CD4-positive, alpha-beta T cell (primary cell): Measurements from ENCODE around the gene OSM. TPM values are rescaled to one million over a fixed set of nuclear protein-coding genes. Genes with fewer than 3 reads are reported as not detected.

ENCODE experiments used
- ATAC-seq: fragments of 200-7000 bp; cut with Tn5 transposase; one replicate; pipeline ENCODE4 v1.10.0; 2022; ENCODE audit warnings: mild to moderate bottlenecking; ENCODE audit not compliant: poor library complexity
- CTCF ChIA-PET: fragments of 350-600 bp; sonication (Branson Sonifier 250); formaldehyde crosslinking; loops from one replicate; lab custom pipeline; 2021; ENCODE audit warnings: antibody characterized with exemption, inconsistent platforms; lab: Charles Lee
- POLR2A ChIA-PET: fragments of 350-600 bp; sonication (Branson Sonifier 250); formaldehyde crosslinking; loops from one replicate; lab custom pipeline; 2021; ENCODE audit warnings: antibody characterized with exemption, inconsistent platforms; lab: Charles Lee
- DNase-seq, 14 experiments: peaks; one replicate each; pipeline ENCODE4 v3.0.0-alpha.2; 2013 to 2020; ENCODE audit warnings: mixed read lengths in 2 of 14
- H3K27ac ChIP-seq, 2 donors: one replicate each; pipeline versions ENCODE4 v1.5.1 to v1.7.0; 2013; ENCODE audit warnings: low read length in 2 of 2, low read depth in 1 of 2, mild to moderate bottlenecking in 1 of 2
- H3K27me3 ChIP-seq, 2 experiments: 1 replicate in 1 of 2; 2 replicates in 1 of 2; pipeline versions ENCODE4 v1.6.1 to v1.7.0; 2013; ENCODE audit warnings: low read length in 2 of 2, control low read depth in 1 of 2, mild to moderate bottlenecking in 1 of 2, moderate library complexity in 1 of 2; ENCODE audit not compliant: insufficient read depth in 2 of 2, control insufficient read depth in 1 of 2
- H3K36me3 ChIP-seq: one replicate; pipeline ENCODE4 v1.6.1; 2013; ENCODE audit warnings: low read length, control low read depth; ENCODE audit not compliant: insufficient read depth
- H3K4me1 ChIP-seq: one replicate; pipeline ENCODE4 v1.6.1; 2013; ENCODE audit warnings: low read length, control low read depth; ENCODE audit not compliant: insufficient read depth
- H3K4me3 ChIP-seq: one replicate; pipeline ENCODE4 v1.5.1; 2013; ENCODE audit warnings: mild to moderate bottlenecking, low read length, moderate library complexity
- H3K9me3 ChIP-seq, 2 experiments: 1 replicate in 1 of 2; 2 replicates in 1 of 2; pipeline versions ENCODE4 v1.6.1 to v1.7.0; 2013; ENCODE audit warnings: low read length in 2 of 2, mild to moderate bottlenecking in 2 of 2, control low read depth in 1 of 2, moderate library complexity in 1 of 2; ENCODE audit not compliant: control insufficient read depth in 1 of 2, insufficient read depth in 1 of 2
- H3K27ac Mint-ChIP-seq: one replicate; pipeline ENCODE4 v1.8.0; 2020; ENCODE audit warnings: mixed read lengths
- H3K27me3 Mint-ChIP-seq: one replicate; pipeline ENCODE4 v1.8.0; 2021; ENCODE audit warnings: mixed read lengths
- H3K36me3 Mint-ChIP-seq: one replicate; pipeline ENCODE4 v1.8.0; 2021; ENCODE audit warnings: low read depth, mixed read lengths
- H3K4me1 Mint-ChIP-seq: one replicate; pipeline ENCODE4 v1.8.0; 2021; ENCODE audit warnings: low read depth, mixed read lengths
- H3K4me3 Mint-ChIP-seq: one replicate; pipeline ENCODE4 v1.8.0; 2020; ENCODE audit warnings: mild to moderate bottlenecking, mixed read lengths
- H3K9me3 Mint-ChIP-seq: one replicate; pipeline ENCODE4 v1.8.0; 2020; ENCODE audit warnings: mixed read lengths
- intact Hi-C, 2 experiments: fragments of 100-400 bp; cut with DNase I in 1 of 2; cut with micrococcal nuclease in 1 of 2; formaldehyde crosslinking; loops; one replicate each; pipeline versions ENCODE4 v1.15.1 to v1.9.0; 2023 to 2025; cut with DNase I, micrococcal nuclease
- total RNA-seq, 174 experiments: library from RNA in 2 of 174; stranded (reverse) in 2 of 174; gene quantifications; one replicate each; pipeline ENCODE4 v1.2.3 and lab custom pipeline; 2021 to 2026
- TF ChIP-seq, protein P1 (sequence below): fragments of 200-600 bp; IDR thresholded peaks from one replicate; pipeline ENCODE4 v1.8.0; 2022; ENCODE audit warnings: antibody characterized with exemption, mild to moderate bottlenecking

OSM gene
- total RNA-seq, 2 experiments from 2014 or later, result 13.9 to 16.7 TPM

DNA sequence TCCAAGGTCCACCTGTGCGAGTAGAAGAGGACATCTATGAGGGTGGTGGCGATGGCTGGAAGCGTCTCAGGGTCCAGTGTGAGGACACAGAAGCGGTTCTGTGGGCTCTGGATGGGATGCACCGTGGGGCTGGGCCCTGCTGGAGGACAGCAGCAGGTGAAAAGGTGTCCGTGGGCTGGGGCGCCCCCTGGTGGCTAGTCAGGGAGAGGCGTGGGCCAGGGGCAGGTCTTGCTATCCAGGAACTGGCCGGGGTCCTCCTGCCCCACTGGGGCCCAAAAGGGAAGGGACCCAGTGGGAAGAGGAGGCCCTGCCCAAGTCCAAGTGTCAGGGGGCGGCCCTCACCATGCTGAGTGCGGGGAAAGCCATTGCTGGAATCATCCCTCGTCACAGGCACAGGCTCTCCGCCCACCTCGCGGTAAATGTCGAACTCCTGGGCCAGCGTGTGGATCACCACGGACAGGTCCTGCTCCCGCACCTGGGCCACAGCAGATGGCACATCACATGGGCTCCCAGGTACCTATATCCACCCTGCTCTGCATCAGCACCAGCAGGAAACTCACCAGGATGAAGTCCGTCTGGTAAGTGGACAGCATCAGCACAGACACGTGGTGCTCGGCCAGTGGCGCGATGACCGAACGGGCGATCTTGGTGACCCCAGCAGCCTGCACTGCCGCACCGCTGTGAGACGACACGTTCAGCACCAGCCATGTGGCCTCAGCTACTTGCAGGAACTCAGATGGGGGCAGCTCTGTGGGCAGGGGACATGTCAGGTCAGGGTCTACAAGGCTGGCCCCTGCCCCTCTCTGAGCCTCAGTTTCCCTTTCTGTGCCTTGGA lies 20.4 kb upstream of the OSM start:
- intact Hi-C loops, result loop anchor here (1.0 to 5.0 kb wide), 7 partner anchors 24 to 198 kb away; partner anchors contain the start of genes MTFP1 (in 2 of the 2) and RNF215 (in 2 of the 2)
- ChIA-PET CTCF (interaction anchor here (0.7 to 6.8 kb wide), 38 partner anchors 9 to 201 kb away, joined by 3 to 99 read pairs (median 6); partner anchors contain the start of genes CCDC157, MTFP1, OSM and RNF215), POLR2A (interaction anchor here (0.6 to 9.8 kb wide), 20 partner anchors 11 to 182 kb away, joined by 3 to 268 read pairs (median 6); partner anchors contain the start of genes CCDC157, MTFP1, OSM and RNF215)
- no peak overlapping the region for H3K4me3 ChIP-seq
- no peak overlapping the region for H3K27ac Mint-ChIP-seq
- H3K9me3 Mint-ChIP-seq, result no peaks in the 10 kb centered on the region
- no peak overlapping the region for H3K27ac ChIP-seq
- no peaks in the 10 kb centered on the region for H3K9me3 ChIP-seq
- peaks cover 65% of the 10 kb centered on the region for H3K4me1 ChIP-seq
- peaks cover 49% of the 10 kb centered on the region for H3K36me3 Mint-ChIP-seq
- H3K27me3 Mint-ChIP-seq, result no peaks in the 10 kb centered on the region
- H3K36me3 ChIP-seq, result peaks cover 22% of the 10 kb centered on the region
- peak overlapping the region; percentile 97 for H3K4me3 Mint-ChIP-seq
- peak; percentile 76 to 92 (median 86) for DNase-seq
- TF ChIP-seq, protein P1, sequence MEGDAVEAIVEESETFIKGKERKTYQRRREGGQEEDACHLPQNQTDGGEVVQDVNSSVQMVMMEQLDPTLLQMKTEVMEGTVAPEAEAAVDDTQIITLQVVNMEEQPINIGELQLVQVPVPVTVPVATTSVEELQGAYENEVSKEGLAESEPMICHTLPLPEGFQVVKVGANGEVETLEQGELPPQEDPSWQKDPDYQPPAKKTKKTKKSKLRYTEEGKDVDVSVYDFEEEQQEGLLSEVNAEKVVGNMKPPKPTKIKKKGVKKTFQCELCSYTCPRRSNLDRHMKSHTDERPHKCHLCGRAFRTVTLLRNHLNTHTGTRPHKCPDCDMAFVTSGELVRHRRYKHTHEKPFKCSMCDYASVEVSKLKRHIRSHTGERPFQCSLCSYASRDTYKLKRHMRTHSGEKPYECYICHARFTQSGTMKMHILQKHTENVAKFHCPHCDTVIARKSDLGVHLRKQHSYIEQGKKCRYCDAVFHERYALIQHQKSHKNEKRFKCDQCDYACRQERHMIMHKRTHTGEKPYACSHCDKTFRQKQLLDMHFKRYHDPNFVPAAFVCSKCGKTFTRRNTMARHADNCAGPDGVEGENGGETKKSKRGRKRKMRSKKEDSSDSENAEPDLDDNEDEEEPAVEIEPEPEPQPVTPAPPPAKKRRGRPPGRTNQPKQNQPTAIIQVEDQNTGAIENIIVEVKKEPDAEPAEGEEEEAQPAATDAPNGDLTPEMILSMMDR, result peak; percentile 95
- ATAC-seq, result peak; percentile 17
- no peaks in the 10 kb centered on the region for H3K27me3 ChIP-seq
- H3K4me1 Mint-ChIP-seq, result peaks cover 42% of the 10 kb centered on the region

DNA sequence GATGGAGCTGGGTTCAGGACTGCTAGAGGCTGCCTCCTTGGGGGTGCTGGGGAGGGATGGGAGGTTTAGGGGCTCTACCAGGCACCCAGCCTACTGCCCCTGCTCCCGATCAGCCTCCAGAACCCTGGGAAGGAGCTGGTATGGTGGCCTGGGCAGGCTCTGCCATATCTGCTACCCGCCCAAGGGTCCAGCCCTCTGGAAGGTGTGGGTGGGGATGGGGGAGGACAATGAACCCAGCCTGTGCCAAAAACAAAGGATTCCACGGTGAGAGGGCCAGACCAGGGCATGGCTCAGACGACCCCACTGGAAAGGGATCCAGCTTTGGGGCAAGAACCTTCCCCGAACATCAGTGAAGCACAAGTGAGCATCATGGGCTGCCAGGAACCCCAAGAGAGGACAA lies 19.7 kb upstream of the OSM start:
- no peaks in the 10 kb centered on the region for H3K9me3 ChIP-seq
- H3K36me3 Mint-ChIP-seq, result peaks cover 42% of the 10 kb centered on the region
- H3K27ac ChIP-seq, result no peak overlapping the region
- TF ChIP-seq, protein P1, result no peak
- no peak overlapping the region for H3K27ac Mint-ChIP-seq
- no peaks in the 10 kb centered on the region for H3K27me3 ChIP-seq
- peaks cover 15% of the 10 kb centered on the region for H3K36me3 ChIP-seq
- H3K4me3 Mint-ChIP-seq, result peak overlapping the region; percentile 6
- DNase-seq, result no peak
- H3K27me3 Mint-ChIP-seq, result no peaks in the 10 kb centered on the region
- intact Hi-C loops, result loop anchor here (1.0 to 5.0 kb wide), 3 partner anchors 23 to 198 kb away; partner anchors contain the start of gene MTFP1 (in 1 of the 2)
- CTCF ChIA-PET, result interaction anchor here (1.0 to 3.1 kb wide), 3 partner anchors 23 to 104 kb away, joined by 5 to 28 read pairs (median 5); partner anchors contain the start of gene RNF215
- peaks cover 39% of the 10 kb centered on the region for H3K4me1 Mint-ChIP-seq
- POLR2A ChIA-PET, result interaction anchor here (1.6 to 7.2 kb wide), 3 partner anchors 71 to 102 kb away, joined by 6 to 88 read pairs (median 83); partner anchors contain the start of genes CCDC157, RNF215 and SF3A1
- peaks cover 61% of the 10 kb centered on the region for H3K4me1 ChIP-seq
- ATAC-seq, result no peak
- H3K4me3 ChIP-seq, result no peak overlapping the region
- no peaks in the 10 kb centered on the region for H3K9me3 Mint-ChIP-seq

DNA sequence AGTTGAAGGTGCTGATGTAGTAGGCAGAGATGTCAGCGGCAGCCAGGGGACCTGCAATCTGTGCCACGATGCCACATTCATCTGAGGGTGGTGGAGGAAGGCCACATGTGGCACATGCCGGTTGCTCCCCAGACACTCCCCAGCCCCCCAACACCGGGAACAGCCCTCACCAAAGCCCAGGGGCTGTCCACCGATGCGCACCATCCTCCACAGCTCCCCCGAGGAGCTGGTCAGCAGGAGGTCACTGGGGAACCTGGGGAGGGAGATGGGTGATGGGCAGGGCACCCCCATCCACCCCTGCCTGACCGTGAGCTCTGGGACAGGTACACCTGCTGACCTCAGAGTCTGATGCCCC lies 19.2 kb upstream of the OSM start:
- no peaks in the 10 kb centered on the region for H3K9me3 Mint-ChIP-seq
- no peak overlapping the region for H3K4me3 Mint-ChIP-seq
- intact Hi-C loops, result loop anchor here (1.0 to 5.0 kb wide), 3 partner anchors 23 to 199 kb away; partner anchors contain the start of gene MTFP1 (in 1 of the 2)

More for the DNA sequence above, 19.2 kb upstream of the OSM start:
- TF ChIP-seq, protein P1, result no peak
- ChIA-PET CTCF (interaction anchor here (0.5 to 3.1 kb wide), 4 partner anchors 22 to 105 kb away, joined by 3 to 28 read pairs (median 5); partner anchors contain the start of gene RNF215), POLR2A (interaction anchor here (5.6 to 7.2 kb wide), 2 partner anchors 72 to 101 kb away, joined by 83 to 88 read pairs; partner anchors contain the start of genes CCDC157, RNF215 and SF3A1)
- Mint-ChIP-seq H3K36me3 (peaks cover 37% of the 10 kb centered on the region), H3K27ac (no peak overlapping the region), H3K4me1 (peaks cover 37% of the 10 kb centered on the region), H3K27me3 (no peaks in the 10 kb centered on the region)
- no peak for ATAC-seq
- no peak for DNase-seq
- Histone ChIP-seq H3K4me3 (no peak overlapping the region), H3K4me1 (peaks cover 58% of the 10 kb centered on the region), H3K27me3 (no peaks in the 10 kb centered on the region), H3K36me3 (peaks cover 13% of the 10 kb centered on the region), H3K9me3 (no peaks in the 10 kb centered on the region), H3K27ac (no peak overlapping the region)
